Measurements from ENCODE around the gene MEIOB.
"Not testable (repeated sequence)": the region's sequence is repeated elsewhere in the genome, so short reads cannot be mapped to it uniquely, and the experiment has no call there.

Gene MEIOB

GRCh38 chr16:1809281-1809801 lies 62.6 kb downstream of the MEIOB start:
- DNase-seq, result no peak

- no peak for DNase-seq
Measured at GRCh38 chr16:1808691-1809090, 63.3 kb downstream of the MEIOB start.

GRCh38 chr16:1807626-1808025 lies 64.3 kb downstream of the MEIOB start:
- DNase-seq, result no peak

GRCh38 chr16:1800701-1801100 lies 71.3 kb downstream of the MEIOB start:
- DNase-seq, result no peak

GRCh38 chr16:1799263-1799662 lies 72.7 kb downstream of the MEIOB start:
- not testable (repeated sequence) for DNase-seq

GRCh38 chr16:1794908-1795666 lies 76.9 kb downstream of the MEIOB start:
- DNase-seq, result no peak

GRCh38 chr16:1794221-1794871 lies 77.6 kb downstream of the MEIOB start:
- peak; percentile 27 for DNase-seq

GRCh38 chr16:1793578-1794220 lies 78.3 kb downstream of the MEIOB start, which contains the start of gene IGFALS:
Gene IGFALS (minus strand): TSS chr16:1793705. CDS start chr16:1793652, 53 bp downstream.
- DNase-seq, result no peak

GRCh38 chr16:1792836-1793577 lies 79.0 kb downstream of the MEIOB start:
- DNase-seq, result no peak

GRCh38 chr16:1791943-1792812 lies 79.8 kb downstream of the MEIOB start:
- no peak for DNase-seq

GRCh38 chr16:1791256-1791942 lies 80.6 kb downstream of the MEIOB start:
- no peak for DNase-seq

GRCh38 chr16:1790611-1791255 lies 81.2 kb downstream of the MEIOB start:
- no peak for DNase-seq

- DNase-seq, result no peak
Measured at GRCh38 chr16:1790261-1790610, 81.7 kb downstream of the MEIOB start.

- no peak for DNase-seq
Measured at GRCh38 chr16:1789643-1790045, 82.3 kb downstream of the MEIOB start.

- DNase-seq, result no peak
Measured at GRCh38 chr16:1788708-1789100, 83.3 kb downstream of the MEIOB start.

- no peak for DNase-seq
Measured at GRCh38 chr16:1788095-1788707, 83.8 kb downstream of the MEIOB start.

- no peak for DNase-seq
Measured at GRCh38 chr16:1787322-1788094, 84.5 kb downstream of the MEIOB start.

GRCh38 chr16:1787056-1787321 lies 85.0 kb downstream of the MEIOB start:
- no peak for DNase-seq

- no peak for DNase-seq
Measured at GRCh38 chr16:1786242-1787055, 85.5 kb downstream of the MEIOB start.
